GM19240 (cell line): ENCODE data around the gene MAP3K1.
A peak's percentile ranks its signal among the peaks of the same experiment; 100 is the strongest.

ENCODE experiments used
- DNase-seq: peaks from one replicate; pipeline ENCODE4 v3.0.0; 2011; ENCODE audit warnings: low spot score; ENCODE audit not compliant: insufficient read length

The MAP3K1 gene

DNA sequence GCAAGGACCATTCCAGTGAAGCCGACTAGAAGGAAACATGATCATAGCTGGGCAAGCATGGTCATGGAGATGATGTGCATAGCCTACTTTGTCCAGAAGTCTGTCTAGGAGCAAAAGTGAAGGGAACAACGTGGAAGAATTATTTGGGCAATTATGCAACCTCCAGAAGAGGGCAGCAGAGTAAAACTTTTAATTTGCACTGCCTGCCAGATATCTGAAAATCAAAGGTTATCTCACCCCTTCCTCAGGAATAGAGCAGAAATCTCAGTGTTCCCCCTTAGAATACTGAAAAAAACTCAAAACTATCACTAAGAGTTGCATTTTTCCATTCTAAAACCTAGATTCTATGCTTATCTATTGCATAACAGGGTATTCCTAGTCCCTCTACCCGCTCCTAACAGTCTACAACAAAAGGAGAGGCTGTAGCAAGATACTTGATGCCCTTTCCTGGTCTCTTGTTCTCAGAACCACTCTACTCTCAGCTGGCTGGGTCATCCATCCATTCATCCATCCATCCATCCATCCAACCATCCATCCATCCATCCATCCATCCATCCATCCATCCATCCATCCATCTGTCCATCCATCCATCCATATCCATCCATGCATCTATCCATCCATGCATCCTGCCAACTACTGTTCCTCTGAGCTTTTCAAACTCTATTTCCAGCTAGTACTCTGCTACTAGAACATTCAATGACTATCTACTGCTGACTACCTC lies 85.7 kb downstream of the MAP3K1 start:
- no peak for DNase-seq

DNA sequence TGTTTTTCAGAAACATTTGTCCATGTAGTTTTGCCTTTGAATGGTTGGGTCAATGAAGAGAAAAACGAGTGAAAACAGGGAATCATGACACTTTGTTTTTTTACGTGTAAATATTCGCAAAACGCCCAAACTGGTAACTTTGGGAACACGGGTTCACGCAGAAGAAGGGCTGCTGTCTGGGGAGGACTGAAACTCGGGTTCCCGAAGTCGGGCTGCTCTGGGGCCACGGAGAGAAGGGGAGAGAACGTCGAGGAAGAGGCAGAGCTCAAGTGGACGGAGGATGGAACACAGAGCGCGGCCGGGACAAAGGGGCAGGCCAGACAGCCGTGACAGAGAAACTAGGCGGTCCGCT lies 93.6 kb downstream of the MAP3K1 start:
- DNase-seq: no peak

DNA sequence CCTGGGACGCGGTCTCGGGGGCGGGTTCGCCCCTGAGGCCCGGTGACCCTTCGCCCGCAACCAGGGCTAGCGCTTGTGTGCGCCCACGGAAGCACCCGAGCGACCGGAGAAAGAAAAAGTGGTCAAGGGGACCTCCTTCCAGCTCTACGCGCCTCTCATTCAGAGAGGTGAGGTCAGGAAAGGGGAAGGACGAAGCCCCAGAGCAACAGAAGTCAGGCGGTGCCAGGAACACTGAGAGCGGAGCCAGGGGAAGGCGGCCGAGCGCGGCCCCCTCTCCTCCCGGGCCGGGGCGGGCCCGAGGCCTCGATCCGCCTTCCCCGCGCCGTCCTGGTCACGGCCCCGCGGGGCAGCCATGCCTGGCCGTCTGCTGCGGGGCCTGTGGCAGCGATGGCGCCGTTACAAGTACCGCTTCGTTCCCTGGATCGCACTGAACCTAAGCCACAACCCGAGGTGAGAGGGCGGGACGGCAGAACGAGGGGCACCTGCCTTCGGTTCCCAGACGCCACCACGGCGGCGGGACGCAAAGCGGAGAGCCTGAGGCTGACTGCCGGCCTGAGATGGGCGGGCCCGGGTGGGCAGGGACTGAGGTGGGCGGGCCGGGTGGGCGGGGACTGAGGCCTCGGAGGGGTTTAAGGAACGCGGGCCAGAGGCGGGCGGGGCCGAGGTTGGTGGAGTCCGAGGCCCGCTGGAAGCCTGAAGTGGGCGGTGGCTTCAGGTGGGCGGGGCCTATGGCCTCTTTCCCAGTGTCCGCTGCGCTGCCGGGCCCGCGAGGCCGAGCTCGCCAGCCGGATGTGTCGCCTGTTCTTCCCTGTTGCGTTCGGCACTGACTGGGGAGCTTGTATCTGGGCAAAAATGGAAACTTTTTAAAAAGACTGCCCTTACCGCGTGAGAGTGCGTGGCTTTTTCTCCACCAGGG lies 94.2 kb downstream of the MAP3K1 start, which contains the start of gene SETD9:
TSS of gene SETD9 (plus strand) at position 303 of the 916 bp plus-strand sequence. CDS start at position 353, 50 bp downstream.
- peak; percentile 65 for DNase-seq

DNA sequence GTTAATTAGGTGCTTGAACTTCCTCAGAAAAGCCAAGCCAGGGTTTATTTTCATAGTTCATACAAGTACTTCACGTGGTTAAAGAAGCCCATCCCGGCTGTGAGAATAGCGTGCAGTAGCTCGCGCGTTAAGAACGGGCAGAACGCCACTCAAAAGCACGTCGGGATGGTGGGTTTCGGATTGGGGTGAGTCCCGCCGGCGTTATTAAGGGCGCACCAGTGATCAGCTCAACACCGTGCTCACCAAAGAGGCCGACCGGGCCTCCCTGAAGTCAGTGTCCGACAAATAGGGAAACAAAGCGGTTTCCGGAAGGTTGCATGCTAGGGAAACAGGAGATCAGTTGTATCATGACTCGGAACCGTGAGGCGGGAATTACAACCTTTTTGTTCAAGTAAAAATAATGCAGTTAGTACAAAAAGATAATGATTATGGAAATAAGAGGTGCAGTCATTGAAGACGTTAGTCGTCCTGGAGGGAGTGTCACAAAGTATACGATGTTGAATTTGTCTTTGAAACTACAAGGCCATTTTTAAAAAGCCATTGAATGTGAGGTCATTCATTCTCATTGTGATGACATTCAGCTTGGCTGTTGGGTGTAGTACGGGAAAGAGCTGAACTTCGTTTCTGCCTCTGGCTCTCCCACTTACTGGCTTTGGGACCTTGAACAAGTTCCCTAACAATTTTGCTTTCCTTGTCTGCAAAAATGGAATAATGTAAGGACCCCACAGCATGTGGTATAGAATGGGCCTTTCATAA lies 95.0 kb downstream of the MAP3K1 start:
- no peak for DNase-seq

DNA sequence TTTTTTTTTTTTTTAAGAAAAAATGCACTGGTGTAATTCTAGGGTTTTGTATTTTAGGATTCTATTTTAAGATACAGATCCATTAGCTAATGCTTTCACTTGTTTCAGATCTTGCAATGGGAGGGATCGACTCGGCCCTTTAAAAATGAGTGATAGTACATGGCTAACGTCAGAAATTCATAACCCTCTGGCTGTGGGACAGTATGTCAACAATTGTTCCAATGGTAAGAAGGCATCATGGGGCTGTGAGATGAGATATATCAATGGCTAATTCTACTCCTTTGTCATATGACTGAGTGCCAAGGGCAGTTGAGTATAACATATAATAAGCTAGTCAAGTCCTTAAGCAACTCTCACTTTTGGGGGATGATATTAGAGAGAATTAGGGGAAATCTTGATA lies 98.4 kb downstream of the MAP3K1 start:
- no peak for DNase-seq

DNA sequence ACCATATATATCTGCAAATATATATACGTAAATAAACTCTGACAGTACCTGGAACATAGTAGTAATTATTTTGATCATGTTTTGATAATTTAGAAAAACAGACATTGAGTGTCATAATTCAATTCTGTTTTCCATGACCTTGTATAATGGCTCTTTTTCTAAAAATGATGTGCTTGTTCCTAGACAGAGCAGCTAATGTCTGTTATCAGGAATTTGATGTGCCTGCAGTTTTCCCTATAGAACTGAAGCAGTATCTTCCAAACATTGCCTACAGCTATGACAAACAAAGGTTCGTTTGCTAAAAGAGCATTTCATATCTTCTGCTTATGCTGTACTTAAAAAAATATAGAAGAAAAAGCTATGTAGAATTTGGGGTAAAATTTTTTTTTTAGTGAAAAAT lies 99.3 kb downstream of the MAP3K1 start:
- DNase-seq: no peak

DNA sequence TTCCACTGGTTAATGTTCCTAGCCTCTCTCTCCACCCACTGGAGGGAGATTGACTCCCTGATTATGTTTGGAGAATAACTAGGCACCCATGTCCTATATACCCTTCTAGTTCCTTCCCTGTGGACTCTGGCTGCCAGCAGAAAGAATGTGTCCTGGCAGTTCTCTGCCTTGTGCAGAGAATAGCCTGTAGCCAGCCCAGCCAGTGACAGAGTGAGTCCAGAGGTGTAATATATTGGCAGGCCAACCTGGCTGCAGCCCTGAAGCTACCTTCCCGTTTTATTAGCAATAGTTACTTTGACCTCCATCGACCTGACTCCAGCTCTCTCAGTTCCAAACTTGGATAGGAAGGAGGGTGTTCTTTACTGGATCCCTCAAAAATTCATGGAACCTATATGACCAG lies 102.2 kb downstream of the MAP3K1 start:
- no peak for DNase-seq

DNA sequence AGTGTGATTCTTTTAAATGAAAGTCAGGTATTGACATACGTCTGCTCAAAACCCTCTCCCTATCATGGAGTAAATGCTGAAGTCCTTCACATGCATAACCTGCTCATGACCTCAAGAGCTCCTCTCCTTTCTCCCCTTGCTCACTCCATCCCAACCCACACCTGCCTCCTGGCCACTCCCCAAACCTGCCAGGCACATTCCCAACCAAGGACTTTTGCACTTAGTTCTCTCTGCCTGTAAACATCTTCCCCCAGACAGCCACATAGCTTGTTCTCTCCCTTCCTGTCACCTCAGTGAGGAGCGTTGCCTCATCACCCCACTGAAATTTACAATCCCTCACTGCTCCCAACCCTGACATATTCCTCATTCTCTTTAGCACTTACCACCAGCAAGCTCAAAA lies 102.7 kb downstream of the MAP3K1 start:
- no peak for DNase-seq

DNA sequence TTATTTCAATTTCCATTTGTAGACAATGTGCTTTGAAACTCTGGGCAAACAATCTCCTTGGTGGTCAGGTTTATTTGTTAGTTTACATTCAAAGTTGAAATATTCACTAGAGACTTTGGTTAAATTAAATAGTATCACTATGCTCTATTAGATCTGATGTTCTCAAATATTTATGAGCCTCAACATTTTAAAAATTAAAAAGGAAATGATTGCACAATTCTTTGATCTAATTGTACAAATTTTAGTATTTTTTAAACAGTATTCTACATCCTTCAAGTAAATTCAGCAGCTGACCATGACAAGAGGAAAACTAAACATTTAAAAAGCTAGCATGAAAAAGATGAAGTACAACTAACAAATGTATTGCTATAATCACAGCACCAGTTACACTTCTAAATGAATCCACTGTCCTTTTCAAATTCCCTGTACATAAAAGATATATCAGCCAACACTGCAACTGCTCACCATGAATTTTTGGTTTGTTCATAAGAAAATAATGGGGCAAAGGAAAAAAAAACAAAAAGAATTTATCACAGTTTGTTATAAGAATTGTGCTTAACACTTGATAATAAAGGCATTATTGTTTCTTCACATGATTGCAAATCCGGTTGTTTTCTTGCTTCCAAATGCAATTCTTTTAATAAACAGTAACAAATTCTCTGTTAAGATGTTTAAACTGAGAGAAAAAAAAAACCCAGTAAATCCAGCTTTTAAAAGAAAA lies 104.8 kb downstream of the MAP3K1 start:
- DNase-seq: no peak

DNA sequence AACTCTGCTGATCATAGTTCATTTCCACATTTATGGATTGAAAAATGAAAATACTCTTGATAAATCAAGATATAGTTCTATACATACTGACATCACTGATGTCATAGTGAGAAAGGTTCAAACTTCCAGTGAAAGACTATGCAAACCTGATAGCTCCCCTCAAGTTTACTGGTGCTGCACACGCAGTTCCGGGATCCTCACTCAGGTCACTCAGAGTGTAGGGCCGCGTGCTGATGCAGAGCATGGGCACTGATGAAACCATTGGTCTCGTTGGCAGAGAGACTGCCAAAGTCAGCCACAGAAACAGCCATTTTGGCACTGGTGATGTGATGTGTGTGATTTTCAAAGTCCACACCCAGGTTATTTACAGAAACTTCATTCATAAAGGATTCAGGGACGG lies 107.6 kb downstream of the MAP3K1 start:
- DNase-seq: no peak

DNA sequence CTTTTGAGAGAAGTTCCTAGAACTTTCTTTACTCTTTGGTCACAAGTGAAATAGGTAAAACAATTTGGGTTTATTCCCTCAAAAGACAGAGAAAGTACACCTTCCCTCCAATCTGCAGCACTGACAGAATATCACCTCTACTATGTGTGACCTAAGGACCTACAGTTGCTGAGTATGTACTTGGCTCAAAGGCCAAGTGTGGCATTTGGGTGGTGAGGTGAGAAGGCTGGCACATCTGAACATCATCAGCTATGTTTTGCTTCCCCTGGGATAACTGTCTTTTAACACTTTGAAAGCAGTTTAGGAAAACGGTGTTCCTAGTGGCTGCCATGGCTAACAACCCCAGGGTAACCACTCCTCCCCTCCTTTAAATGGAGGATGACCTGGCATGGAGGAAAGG lies 119.0 kb downstream of the MAP3K1 start:
- DNase-seq: no peak

DNA sequence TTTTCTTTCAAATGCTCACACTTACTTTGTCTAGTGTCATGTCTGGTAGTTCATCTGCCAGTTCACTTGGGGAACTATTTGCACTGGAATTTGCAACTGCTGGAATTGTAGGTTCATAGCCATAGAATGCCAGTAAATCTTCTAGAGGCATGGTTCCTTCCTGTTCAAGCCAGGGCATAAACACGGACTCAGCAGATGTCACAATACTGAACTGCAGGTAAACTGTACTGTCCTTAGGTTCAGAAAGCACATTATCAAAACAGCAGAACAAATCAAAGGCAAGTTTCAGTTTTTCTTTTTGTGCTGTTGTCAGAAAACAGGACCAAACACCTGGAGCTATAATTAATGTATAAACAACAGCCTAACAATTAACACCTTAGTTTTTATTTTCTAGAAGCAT lies 123.5 kb downstream of the MAP3K1 start:
- DNase-seq: no peak

DNA sequence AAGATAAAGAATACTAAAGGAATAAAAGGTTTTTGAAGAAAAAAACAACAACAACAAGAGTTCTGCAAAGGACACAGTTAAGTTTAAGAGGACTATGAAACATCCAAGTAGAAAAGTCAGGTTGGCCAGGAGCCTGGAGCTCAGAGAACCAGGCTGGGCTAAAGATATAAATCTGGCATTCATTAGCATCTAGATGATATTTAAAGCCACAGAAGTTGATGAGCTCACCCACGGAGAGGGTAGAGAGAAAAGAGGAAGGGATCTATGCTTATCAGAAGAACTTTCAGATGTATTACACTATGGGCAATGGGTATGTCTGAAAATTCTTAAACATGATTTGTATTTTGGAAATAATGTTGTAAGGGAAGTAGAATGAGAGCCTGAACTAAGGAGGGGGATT lies 126.6 kb downstream of the MAP3K1 start:
- DNase-seq: no peak
